A673 (cell line): Measurements from ENCODE around the gene SLC35E2B. TPM values are rescaled to one million over a fixed set of nuclear protein-coding genes. Genes with fewer than 3 reads are reported as not detected.

ENCODE experiments used
- BruUV-seq: library from RNA; stranded (reverse); fragments of 400-500 nt; replicated peaks from 2 replicates; lab custom pipeline; 2021; lab: Mats Ljungman, UMichigan
- CTCF ChIA-PET: fragments of 300-600 bp; sonication (Branson Sonifier 250); formaldehyde crosslinking; loops from one replicate; lab custom pipeline; 2022; ENCODE audit warnings: antibody characterized with exemption; lab: Charles Lee
- POLR2A ChIA-PET: fragments of 300-600 bp; sonication (Branson Sonifier 250); formaldehyde crosslinking; loops from one replicate; lab custom pipeline; 2022; ENCODE audit warnings: antibody characterized with exemption; ENCODE audit not compliant: low non-redundant PET; lab: Charles Lee
- DNase-seq: peaks from one replicate; pipeline ENCODE4 v3.0.0-alpha.2; 2015; ENCODE audit warnings: low spot score
- H3K27ac ChIP-seq: fragments of 200-600 bp; sonication (generic); 2 replicates; pipeline ENCODE4 v1.5.1; 2016; ENCODE audit warnings: mixed run types, low read depth, mild to moderate bottlenecking, mixed read lengths, antibody characterized with exemption, low read length; ENCODE audit not compliant: poor library complexity, severe bottlenecking
- H3K27me3 ChIP-seq: fragments of 200-600 bp; sonication (generic); replicated peaks from 2 replicates; pipeline ENCODE4 v1.6.1; 2017; ENCODE audit warnings: mixed run types, low read depth, mild to moderate bottlenecking, mixed read lengths, antibody characterized with exemption, low read length; ENCODE audit not compliant: insufficient read depth, poor library complexity
- H3K36me3 ChIP-seq: fragments of 200-600 bp; sonication (generic); 2 replicates; pipeline ENCODE4 v1.6.1; 2016; ENCODE audit warnings: mixed run types, mild to moderate bottlenecking, mixed read lengths, antibody characterized with exemption, low read length; ENCODE audit not compliant: insufficient read depth, poor library complexity, severe bottlenecking
- H3K4me1 ChIP-seq: fragments of 200-600 bp; sonication (generic); 2 replicates; pipeline ENCODE4 v1.6.1; 2017; ENCODE audit warnings: mixed run types, mild to moderate bottlenecking, mixed read lengths, antibody characterized with exemption, low read length; ENCODE audit not compliant: insufficient read depth, poor library complexity, severe bottlenecking
- H3K4me3 ChIP-seq: fragments of 200-600 bp; sonication (generic); 2 replicates; pipeline ENCODE4 v1.5.1; 2016; ENCODE audit warnings: low read depth, mixed run types, mild to moderate bottlenecking, mixed read lengths, low read length; ENCODE audit not compliant: poor library complexity, severe bottlenecking
- H3K9me3 ChIP-seq: fragments of 200-600 bp; sonication (generic); 2 replicates; pipeline ENCODE4 v1.6.1; 2016; ENCODE audit warnings: mixed run types, low read depth, mild to moderate bottlenecking, mixed read lengths, antibody characterized with exemption, low read length; ENCODE audit not compliant: poor library complexity, severe bottlenecking
- EZH2 ChIP-seq: fragments of 200-600 bp; sonication (generic); IDR thresholded peaks from 2 replicates; pipeline ENCODE4 v1.6.1; 2017; ENCODE audit warnings: borderline replicate concordance, low read depth, mild to moderate bottlenecking, mixed read lengths, antibody characterized with exemption, low read length; ENCODE audit not compliant: poor library complexity, severe bottlenecking
- intact Hi-C: fragments of 100-400 bp; cut with micrococcal nuclease; formaldehyde crosslinking; loops from one replicate; pipeline ENCODE4 v1.10.0; 2022; ENCODE audit not compliant: unreplicated experiment
- total RNA-seq: library from RNA; stranded (reverse); gene quantifications from 2 replicates; pipeline ENCODE4 v1.2.3, GENCODE V29; 2021
- TF ChIP-seq, protein P1 (sequence below): fragments of 300-800, 200-600 bp; sonication (generic); conservative IDR thresholded peaks from 2 replicates; pipeline ENCODE4 v1.5.1; 2017; ENCODE audit warnings: low read depth, mild to moderate bottlenecking, antibody characterized with exemption, low read length, moderate library complexity, mixed read lengths

The SLC35E2B gene
- total RNA-seq, 1 experiment from 2014 or later, result 56.3 TPM

- H3K27me3 ChIP-seq, result no peaks in the 10 kb centered on the region
- no peaks in the 10 kb centered on the region for H3K36me3 ChIP-seq
- ChIA-PET CTCF (no interaction called here), POLR2A (no interaction called here)
- TF ChIP-seq, protein P1, sequence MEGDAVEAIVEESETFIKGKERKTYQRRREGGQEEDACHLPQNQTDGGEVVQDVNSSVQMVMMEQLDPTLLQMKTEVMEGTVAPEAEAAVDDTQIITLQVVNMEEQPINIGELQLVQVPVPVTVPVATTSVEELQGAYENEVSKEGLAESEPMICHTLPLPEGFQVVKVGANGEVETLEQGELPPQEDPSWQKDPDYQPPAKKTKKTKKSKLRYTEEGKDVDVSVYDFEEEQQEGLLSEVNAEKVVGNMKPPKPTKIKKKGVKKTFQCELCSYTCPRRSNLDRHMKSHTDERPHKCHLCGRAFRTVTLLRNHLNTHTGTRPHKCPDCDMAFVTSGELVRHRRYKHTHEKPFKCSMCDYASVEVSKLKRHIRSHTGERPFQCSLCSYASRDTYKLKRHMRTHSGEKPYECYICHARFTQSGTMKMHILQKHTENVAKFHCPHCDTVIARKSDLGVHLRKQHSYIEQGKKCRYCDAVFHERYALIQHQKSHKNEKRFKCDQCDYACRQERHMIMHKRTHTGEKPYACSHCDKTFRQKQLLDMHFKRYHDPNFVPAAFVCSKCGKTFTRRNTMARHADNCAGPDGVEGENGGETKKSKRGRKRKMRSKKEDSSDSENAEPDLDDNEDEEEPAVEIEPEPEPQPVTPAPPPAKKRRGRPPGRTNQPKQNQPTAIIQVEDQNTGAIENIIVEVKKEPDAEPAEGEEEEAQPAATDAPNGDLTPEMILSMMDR, result no peak
- no peak for TF ChIP-seq EZH2
- H3K27ac ChIP-seq, result no peak overlapping the region
- no peak overlapping the region for H3K4me3 ChIP-seq
- peaks cover 7% of the 10 kb centered on the region for H3K4me1 ChIP-seq
- no peak for DNase-seq
- H3K9me3 ChIP-seq, result no peaks in the 10 kb centered on the region
- no TSS peak for BruUV-seq
- intact Hi-C loops, result no loop called here
Measured at GRCh38 chr1:1618396-1619068, 74.1 kb downstream of the SLC35E2B start.

- ChIA-PET CTCF (no interaction called here), POLR2A (no interaction called here)
- no peak overlapping the region for H3K4me3 ChIP-seq
- no TSS peak for BruUV-seq
- no peak overlapping the region for H3K27ac ChIP-seq
- H3K9me3 ChIP-seq, result no peaks in the 10 kb centered on the region
- no peaks in the 10 kb centered on the region for H3K36me3 ChIP-seq
- H3K4me1 ChIP-seq, result peaks cover 7% of the 10 kb centered on the region
- TF ChIP-seq, protein P1, result no peak
- no peak for TF ChIP-seq EZH2
- no peak for DNase-seq
- H3K27me3 ChIP-seq, result no peaks in the 10 kb centered on the region
- intact Hi-C loops, result no loop called here
Measured at GRCh38 chr1:1617925-1618324, 74.7 kb downstream of the SLC35E2B start.

- Histone ChIP-seq H3K27me3 (no peaks in the 10 kb centered on the region), H3K4me1 (peaks cover 7% of the 10 kb centered on the region), H3K27ac (no peak overlapping the region), H3K9me3 (no peaks in the 10 kb centered on the region), H3K36me3 (no peaks in the 10 kb centered on the region), H3K4me3 (no peak overlapping the region)
- POLR2A ChIA-PET, result no interaction called here
- BruUV-seq, result TSS peak; percentile 51
- DNase-seq, result no peak
- TF ChIP-seq EZH2, result no peak
- TF ChIP-seq, protein P1, result no peak
- CTCF ChIA-PET, result no interaction called here
- intact Hi-C loops, result no loop called here
Measured at GRCh38 chr1:1617516-1617915, 75.1 kb downstream of the SLC35E2B start.
